HepG2 (cell line): ENCODE measurements around the gene ASXL1. TPM values are rescaled to one million over a fixed set of nuclear protein-coding genes. Genes with fewer than 3 reads are reported as not detected.

ENCODE experiments used
- AGO2 ChIP-seq: fragments of 200-400 bp; formaldehyde crosslinking; optimal IDR thresholded peaks from 2 replicates; pipeline ENCODE3; 2017; ENCODE audit warnings: mild to moderate bottlenecking, low read depth, low read length, moderate library complexity
- CEBPG ChIP-seq: IDR thresholded peaks from 2 replicates; pipeline ENCODE4 v1.6.1; 2016
- CREB1 ChIP-seq, 2 experiments: fragments of 450-650 bp in 1 of 2; IDR thresholded peaks; 2 replicates each; pipeline ENCODE4 v1.6.1; 2016 to 2017; ENCODE audit warnings: control low read depth in 1 of 2, mild to moderate bottlenecking in 1 of 2, missing compliant biosample characterization in 1 of 2, missing genetic modification characterization in 1 of 2
- GPN1 ChIP-seq: sonication (generic); formaldehyde crosslinking; IDR thresholded peaks from 2 replicates; pipeline ENCODE4 v1.5.1; 2020; ENCODE audit warnings: missing genetic modification reagents, borderline replicate concordance
- HOMEZ ChIP-seq: IDR thresholded peaks from 2 replicates; pipeline ENCODE4 v1.6.1; 2016; ENCODE audit warnings: low read depth
- ISX ChIP-seq: sonication (generic); formaldehyde crosslinking; conservative IDR thresholded peaks from 2 replicates; pipeline ENCODE4 v1.5.0; 2020; ENCODE audit warnings: missing genetic modification reagents
- JUNB ChIP-seq: sonication (generic); formaldehyde crosslinking; IDR thresholded peaks from 2 replicates; pipeline ENCODE4 v1.8.0; 2022; ENCODE audit warnings: missing genetic modification reagents, mild to moderate bottlenecking, borderline replicate concordance
- KDM6A ChIP-seq: IDR thresholded peaks from 2 replicates; pipeline ENCODE4 v1.6.1; 2016; ENCODE audit warnings: low read depth
- MYPOP ChIP-seq: sonication (generic); formaldehyde crosslinking; IDR thresholded peaks from 2 replicates; pipeline ENCODE4 v1.8.1; 2023; ENCODE audit warnings: mild to moderate bottlenecking, moderate library complexity, missing genetic modification reagents
- NAIF1 ChIP-seq: sonication (generic); formaldehyde crosslinking; IDR thresholded peaks from 2 replicates; pipeline ENCODE4 v1.5.0; 2020; ENCODE audit warnings: mild to moderate bottlenecking, missing genetic modification reagents, borderline replicate concordance
- NR2C2 ChIP-seq: sonication (generic); formaldehyde crosslinking; IDR thresholded peaks from 2 replicates; pipeline ENCODE4 v1.4.0; 2020; ENCODE audit warnings: missing genetic modification reagents, mild to moderate bottlenecking, moderate library complexity, borderline replicate concordance
- PHF8 ChIP-seq: sonication (generic); formaldehyde crosslinking; IDR thresholded peaks from 2 replicates; pipeline ENCODE4 v1.5.0; 2020; ENCODE audit warnings: missing genetic modification reagents
- RFX3 ChIP-seq: IDR thresholded peaks from 2 replicates; pipeline ENCODE4 v1.6.1; 2016; ENCODE audit warnings: missing biosample characterization, missing genetic modification reagents
- SETDB1 ChIP-seq: sonication (generic); formaldehyde crosslinking; IDR thresholded peaks from 2 replicates; pipeline ENCODE4 v1.5.1; 2020; ENCODE audit warnings: missing genetic modification reagents, mild to moderate bottlenecking, borderline replicate concordance
- SP5 ChIP-seq: IDR thresholded peaks from 2 replicates; pipeline ENCODE4 v1.6.1; 2016; ENCODE audit warnings: low read depth, borderline replicate concordance
- TARDBP ChIP-seq: sonication (generic); formaldehyde crosslinking; IDR thresholded peaks from 2 replicates; pipeline ENCODE4 v1.8.0; 2022; ENCODE audit warnings: mild to moderate bottlenecking, missing genetic modification reagents
- TBX3 ChIP-seq: fragments of 450-650 bp; IDR thresholded peaks from 2 replicates; pipeline ENCODE4 v1.6.1; 2017; ENCODE audit warnings: antibody characterized with exemption, mild to moderate bottlenecking, inconsistent platforms, borderline replicate concordance
- TFAP4 ChIP-seq: sonication (generic); IDR thresholded peaks from 2 replicates; pipeline ENCODE4 v1.6.1; 2016; ENCODE audit warnings: low read depth, borderline replicate concordance
- XRCC5 ChIP-seq: fragments of 200-400 bp; formaldehyde crosslinking; optimal IDR thresholded peaks from 2 replicates; pipeline ENCODE3; 2017; ENCODE audit warnings: mild to moderate bottlenecking, low read length
- ZBTB2 ChIP-seq: sonication (generic); formaldehyde crosslinking; IDR thresholded peaks from 2 replicates; pipeline ENCODE4 v1.8.0; 2022; ENCODE audit warnings: low read depth, missing genetic modification reagents
- ZBTB42 ChIP-seq: sonication (generic); formaldehyde crosslinking; IDR thresholded peaks from 2 replicates; pipeline ENCODE4 v1.5.0; 2020; ENCODE audit warnings: mild to moderate bottlenecking, missing genetic modification reagents
- ZFP1 ChIP-seq: IDR thresholded peaks from 2 replicates; pipeline ENCODE4 v1.6.1; 2016
- ZNF160 ChIP-seq: sonication (generic); formaldehyde crosslinking; IDR thresholded peaks from 2 replicates; pipeline ENCODE4 v1.8.0; 2022; ENCODE audit warnings: mild to moderate bottlenecking, inconsistent platforms, missing genetic modification reagents
- ZNF576 ChIP-seq: sonication (generic); formaldehyde crosslinking; IDR thresholded peaks from 2 replicates; pipeline ENCODE4 v1.4.0; 2020; ENCODE audit warnings: mild to moderate bottlenecking, missing genetic modification reagents
- ZNF800 ChIP-seq: sonication (generic); formaldehyde crosslinking; IDR thresholded peaks from 2 replicates; pipeline ENCODE4 v1.4.0; 2020; ENCODE audit warnings: missing genetic modification reagents
- polyA plus RNA-seq, 8 experiments: library from polyadenylated mRNA; depleted of rRNA in 3 of 8; stranded (reverse) in 7 of 8; unstranded in 1 of 8; fragments of >200 nt; fragmentation: Illumina TruSeq in 4 of 8; extraction: Trizol in 4 of 8; gene quantifications; 2 replicates each; pipeline versions ENCODE4 v1.2.1 to v1.2.3, GENCODE V29; 2011 to 2016; ENCODE audit warnings: low read depth in 4 of 8, missing spikeins in 1 of 8, mixed read lengths in 1 of 8; ENCODE audit not compliant: insufficient read depth in 1 of 8
- total RNA-seq, 5 experiments: library from RNA; depleted of rRNA; stranded (reverse); fragments of >200 nt; fragmentation: Illumina TruSeq; extraction: Trizol; gene quantifications; 2 replicates each; pipeline ENCODE4 v1.2.3, GENCODE V29; 2016; ENCODE audit warnings: low read depth in 1 of 5

The ASXL1 gene
- total and polyA plus RNA-seq, 2 of the 13 experiments (the other 11 are each of a cell fraction or from before 2014, with no cell fraction given), result 62.1 to 74.8 TPM

- TF ChIP-seq MYPOP (0 out of 2 replicates have a peak, but pooled peaks have one; percentile 52), SETDB1 (CRISPR knock-in tag) (no peak), CEBPG (peak; percentile 3; the same call in 1 of the 2 replicates), RFX3 (CRISPR knock-in tag) (no peak), TBX3 (no peak; the same call in 1 of the 2 replicates), ZBTB42 (CRISPR knock-in tag) (no peak), JUNB (CRISPR knock-in tag) (no peak), NR2C2 (0 out of 2 replicates have a peak, but pooled peaks have one; percentile 51), KDM6A (0 out of 2 replicates have a peak, but pooled peaks have one; percentile 14), GPN1 (CRISPR knock-in tag) (no peak), TARDBP (peak; percentile 18; the same call in 1 of the 2 replicates), HOMEZ (CRISPR knock-in tag) (0 out of 2 replicates have a peak, but pooled peaks have one; percentile 4), PHF8 (CRISPR knock-in tag) (peak; percentile 35), ISX (no peak), ZNF160 (CRISPR knock-in tag) (no peak), SP5 (CRISPR knock-in tag) (no peak), NAIF1 (CRISPR knock-in tag) (no peak), CREB1 (IDR thresholded peaks at IDR 0.05) (no peak), CREB1 (CRISPR knock-in tag; IDR thresholded peaks at IDR 0.05) (no peak; the same call in 1 of the 2 replicates), TFAP4 (no peak), ZBTB2 (no peak), XRCC5 (no peak), ZNF576 (CRISPR knock-in tag) (no peak), AGO2 (no peak), ZNF800 (CRISPR knock-in tag) (no peak), ZFP1 (CRISPR knock-in tag) (no peak)
Observed at GRCh38 chr20:32355417-32355841, 2.7 kb upstream of the ASXL1 start (continued).
